HepG2 (cell line): Measurements from ENCODE around the gene BNIP1. TPM values are rescaled to one million over a fixed set of nuclear protein-coding genes. Genes with fewer than 3 reads are reported as not detected.
A peak's percentile ranks its signal among the peaks of the same experiment; 100 is the strongest.

ENCODE experiments used
- ATAC-seq: fragments of 200-7000 bp; cut with Tn5 transposase; 3 replicates; pipeline ENCODE4 v1.9.1; 2020; ENCODE audit warnings: mild to moderate bottlenecking, moderate library complexity
- BruUV-seq: library from RNA; stranded (reverse); fragments of 400-500 nt; replicated peaks from 2 replicates; lab custom pipeline; 2021; lab: Mats Ljungman, UMichigan
- CTCF ChIA-PET: fragments of 300-600 bp; formaldehyde crosslinking; extraction: SDS; loops from one replicate; lab custom pipeline; 2021; ENCODE audit warnings: low total read pairs, inconsistent platforms, low intra/inter-chr PET ratio; lab: Yijun Ruan, JAX
- POLR2A ChIA-PET: fragments of 350-600 bp; sonication (Branson Sonifier 250); formaldehyde crosslinking; loops from one replicate; lab custom pipeline; 2020; ENCODE audit warnings: antibody characterized with exemption, inconsistent platforms; lab: Yijun Ruan, JAX
- DNase-seq: peaks from one replicate; pipeline ENCODE4 v3.0.0-alpha.2; 2015; ENCODE audit warnings: low spot score
- FAIRE-seq: peaks from 3 replicates; lab custom pipeline; 2011; peaks lifted over from hg19 to GRCh38; lab: Jason Lieb, UNC
- H2AFZ ChIP-seq: one replicate; pipeline ENCODE4 v1.6.1; 2011; ENCODE audit warnings: low read length, inconsistent platforms
- H3K27ac ChIP-seq: fragments of 300-600 bp; 3 replicates; pipeline ENCODE4 v1.8.0; 2011; ENCODE audit warnings: mixed run types, mild to moderate bottlenecking, mixed read lengths, low read length, inconsistent platforms; ENCODE audit not compliant: insufficient read depth; ENCODE audit errors: extremely low read length
- H3K27me3 ChIP-seq, 2 experiments: fragments of 200-600 bp in 1 of 2; 2 replicates in 1 of 2; 3 replicates in 1 of 2; pipeline versions ENCODE4 v1.6.0 to v1.8.0; 2011; ENCODE audit warnings: low read length in 2 of 2, mild to moderate bottlenecking in 2 of 2, moderate library complexity in 2 of 2, inconsistent platforms in 1 of 2; ENCODE audit not compliant: insufficient read depth in 2 of 2, control insufficient read depth in 1 of 2
- H3K36me3 ChIP-seq, 2 experiments: fragments of 200-600 bp in 1 of 2; replicated peaks in 1 of 2; 2 replicates in 1 of 2; 3 replicates in 1 of 2; pipeline versions ENCODE4 v1.5.1 to v1.8.0; 2011; ENCODE audit warnings: low read length in 2 of 2, inconsistent platforms in 1 of 2; ENCODE audit not compliant: insufficient read depth in 2 of 2, control insufficient read depth in 1 of 2
- H3K4me1 ChIP-seq: 2 replicates; pipeline ENCODE4 v1.5.1; 2012; ENCODE audit warnings: low read length, inconsistent platforms; ENCODE audit not compliant: insufficient read depth
- H3K4me2 ChIP-seq: 2 replicates; pipeline ENCODE4 v1.6.0; 2011; ENCODE audit warnings: low read depth, low read length, inconsistent platforms
- H3K4me3 ChIP-seq, 3 experiments: fragments of 200-600 bp in 1 of 3; sonication (generic), shearing (Covaris generic) in 1 of 3; replicated peaks in 1 of 3; 2 replicates each; pipeline ENCODE4 v1.5.1; 2011 to 2016; ENCODE audit warnings: low read length in 3 of 3, inconsistent platforms in 2 of 3, low read depth in 2 of 3, mild to moderate bottlenecking in 2 of 3, control low read depth in 1 of 3, mixed read lengths in 1 of 3; ENCODE audit not compliant: insufficient read depth in 1 of 3
- H3K79me2 ChIP-seq: one replicate; pipeline ENCODE4 v1.6.1; 2011; ENCODE audit warnings: low read length, inconsistent platforms; ENCODE audit not compliant: insufficient read depth
- H3K9ac ChIP-seq: 2 replicates; pipeline ENCODE4 v1.6.0; 2011; ENCODE audit warnings: mild to moderate bottlenecking, low read depth, low read length, inconsistent platforms; ENCODE audit not compliant: insufficient read depth
- H3K9me3 ChIP-seq: 2 replicates; pipeline ENCODE4 v1.5.1; 2012; ENCODE audit warnings: mild to moderate bottlenecking, low read length
- H4K20me1 ChIP-seq: 2 replicates; pipeline ENCODE4 v1.6.0; 2011; ENCODE audit warnings: inconsistent platforms, mild to moderate bottlenecking, low read length, moderate library complexity; ENCODE audit not compliant: insufficient read depth
- ATRX ChIP-seq: sonication (generic); formaldehyde crosslinking; IDR thresholded peaks from 2 replicates; pipeline ENCODE4 v1.4.0; 2020; ENCODE audit warnings: missing genetic modification reagents, borderline replicate concordance
- FOXM1 ChIP-seq: sonication (generic); formaldehyde crosslinking; IDR thresholded peaks from 2 replicates; pipeline ENCODE4 v1.5.0; 2020; ENCODE audit warnings: missing genetic modification reagents
- LCORL ChIP-seq, 2 experiments: fragments of 450-650 bp in 1 of 2; sonication (generic) in 1 of 2; formaldehyde crosslinking in 1 of 2; IDR thresholded peaks; 2 replicates each; pipeline versions ENCODE4 v1.5.0 to v1.6.1; 2017 to 2020; ENCODE audit warnings: antibody characterized with exemption in 1 of 2, missing genetic modification reagents in 1 of 2
- MYPOP ChIP-seq: sonication (generic); formaldehyde crosslinking; IDR thresholded peaks from 2 replicates; pipeline ENCODE4 v1.8.1; 2023; ENCODE audit warnings: mild to moderate bottlenecking, moderate library complexity, missing genetic modification reagents
- SNAPC5 ChIP-seq: sonication (generic); formaldehyde crosslinking; IDR thresholded peaks from 2 replicates; pipeline ENCODE4 v1.8.1; 2023; ENCODE audit warnings: mild to moderate bottlenecking, missing genetic modification reagents, borderline replicate concordance
- ZNF34 ChIP-seq: sonication (generic); formaldehyde crosslinking; IDR thresholded peaks from 2 replicates; pipeline ENCODE4 v1.4.0; 2020; ENCODE audit warnings: mild to moderate bottlenecking, missing genetic modification reagents, borderline replicate concordance
- ZNF546 ChIP-seq: sonication (generic); formaldehyde crosslinking; conservative IDR thresholded peaks from 2 replicates; pipeline ENCODE4 v1.8.1; 2023; ENCODE audit warnings: mild to moderate bottlenecking, missing genetic modification reagents
- ZNF674 ChIP-seq: sonication (generic); formaldehyde crosslinking; IDR thresholded peaks from 2 replicates; pipeline ENCODE4 v1.5.0; 2020; ENCODE audit warnings: low read depth, mild to moderate bottlenecking, missing genetic modification reagents
- ZNF878 ChIP-seq: sonication (generic); formaldehyde crosslinking; IDR thresholded peaks from 2 replicates; pipeline ENCODE4 v1.8.1; 2023; ENCODE audit warnings: mild to moderate bottlenecking, missing genetic modification reagents, moderate library complexity
- WGBS: methylation state at CpG from one replicate; pipeline ENCODE4 v1.1.6; 2017; ENCODE audit warnings: low lambda C conversion rate; 5-methylcytosine and 5-hydroxymethylcytosine counted together
- in situ Hi-C: cut with HindIII; loops from 2 replicates; pipeline ENCODE4 v1.10.0; 2017; ENCODE audit warnings: low pct_unique_long_range_greater_than_20kb; ENCODE audit not compliant: extremely low pct_ligation_motif_present
- intact Hi-C: fragments of 100-400 bp; cut with micrococcal nuclease; formaldehyde crosslinking; loops from one replicate; pipeline ENCODE4 v1.10.0; 2022; ENCODE audit not compliant: unreplicated experiment
- polyA plus RNA-seq, 8 experiments: library from polyadenylated mRNA; depleted of rRNA in 3 of 8; stranded (reverse) in 7 of 8; unstranded in 1 of 8; fragments of >200 nt; fragmentation: Illumina TruSeq in 4 of 8; extraction: Trizol in 4 of 8; gene quantifications; 2 replicates each; pipeline versions ENCODE4 v1.2.1 to v1.2.3, GENCODE V29; 2011 to 2016; ENCODE audit warnings: low read depth in 4 of 8, missing spikeins in 1 of 8, mixed read lengths in 1 of 8; ENCODE audit not compliant: insufficient read depth in 1 of 8
- total RNA-seq, 5 experiments: library from RNA; depleted of rRNA; stranded (reverse); fragments of >200 nt; fragmentation: Illumina TruSeq; extraction: Trizol; gene quantifications; 2 replicates each; pipeline ENCODE4 v1.2.3, GENCODE V29; 2016; ENCODE audit warnings: low read depth in 1 of 5

The BNIP1 gene
- total and polyA plus RNA-seq, 2 of the 13 experiments (the other 11 are each of a cell fraction or from before 2014, with no cell fraction given): 13.2 to 16.9 TPM

- FAIRE-seq (no peak), DNase-seq (peak; percentile 14), ATAC-seq (no peak)
- ChIA-PET CTCF (no interaction called here), POLR2A (interaction anchor here (1.0 kb wide), 1 partner anchor 15 kb away, joined by 3 read pairs; no protein-coding TSS in a partner anchor)
- 88% methylated on average over 3 of the region's 3 CpGs for WGBS
- BruUV-seq: no TSS peak
- H3K27me3 ChIP-seq: no peaks in the 10 kb centered on the region
- H3K36me3 ChIP-seq: 0 out of 5 replicates have a peak, but pooled peaks cover 0 to 2% of the 10 kb centered on the region in 2 experiments
- no peaks in the 10 kb centered on the region for H3K79me2 ChIP-seq
- H3K27ac ChIP-seq: no peak overlapping the region
- intact Hi-C loops: no loop called here
- H3K4me2 ChIP-seq: no peak overlapping the region
- H4K20me1 ChIP-seq: no peaks in the 10 kb centered on the region
- H2AFZ ChIP-seq: no peak overlapping the region
- peaks cover 22% of the 10 kb centered on the region for H3K4me1 ChIP-seq
- in situ Hi-C loops: loop anchor here (25.0 kb wide), 1 partner anchor 426 kb away; no protein-coding TSS in a partner anchor
- H3K9ac ChIP-seq: no peak overlapping the region
- no peak overlapping the region for H3K4me3 ChIP-seq
- no peaks in the 10 kb centered on the region for H3K9me3 ChIP-seq
- no peak for TF ChIP-seq LCORL (IDR thresholded peaks at IDR 0.05)
- TF ChIP-seq LCORL (CRISPR knock-in tag; IDR thresholded peaks at IDR 0.05): no peak
- TF ChIP-seq SNAPC5: no peak
- TF ChIP-seq ZNF546: no peak
- TF ChIP-seq ZNF878 (CRISPR knock-in tag): no peak
- no peak for TF ChIP-seq ZNF34 (CRISPR knock-in tag)
- TF ChIP-seq ZNF674 (CRISPR knock-in tag): no peak
- TF ChIP-seq ATRX (CRISPR knock-in tag): no peak
- TF ChIP-seq FOXM1 (CRISPR knock-in tag): no peak
- TF ChIP-seq MYPOP (CRISPR knock-in tag): no peak
Observed at GRCh38 chr5:173138707-173139106, 5.6 kb upstream of the BNIP1 start.
